Endothelial cell of umbilical vein (primary cell): ENCODE measurements around the gene SLC45A2. TPM values are rescaled to one million over a fixed set of nuclear protein-coding genes. Genes with fewer than 3 reads are reported as not detected.

Experiments
- BruUV-seq: library from RNA; stranded (reverse); fragments of 400-500 nt; replicated peaks from 2 replicates; lab custom pipeline; 2021; lab: Mats Ljungman, UMichigan
- CTCF ChIA-PET: fragments of 300-600, 350-600 bp; sonication (Branson Sonifier 250); formaldehyde crosslinking; loops from one replicate; lab custom pipeline; 2021; ENCODE audit warnings: antibody characterized with exemption, inconsistent platforms; lab: Charles Lee
- POLR2A ChIA-PET: fragments of 300-600, 350-600 bp; sonication (Branson Sonifier 250); formaldehyde crosslinking; loops from one replicate; lab custom pipeline; 2021; ENCODE audit warnings: antibody characterized with exemption, inconsistent platforms; lab: Charles Lee
- DNase-seq: peaks from one replicate; pipeline ENCODE4 v3.0.0-alpha.2; 2011; ENCODE audit warnings: low read depth, low spot score
- FAIRE-seq: peaks from 2 replicates; lab custom pipeline; 2011; peaks lifted over from hg19 to GRCh38; lab: Jason Lieb, UNC
- H2AFZ ChIP-seq: 2 replicates; pipeline ENCODE4 v1.6.0; 2012; ENCODE audit warnings: low read depth, low read length, control low read depth, inconsistent platforms
- H3K27ac ChIP-seq: 2 replicates; pipeline ENCODE4 v1.5.1; 2011; ENCODE audit warnings: low read depth, mild to moderate bottlenecking, control low read depth, low read length, moderate library complexity; ENCODE audit not compliant: insufficient read depth
- H3K27me3 ChIP-seq, 2 experiments: 2 replicates each; pipeline versions ENCODE4 v1.6.0 to v1.6.1; 2011; ENCODE audit warnings: low read length in 2 of 2, mixed read lengths in 1 of 2; ENCODE audit not compliant: control insufficient read depth in 2 of 2, insufficient read depth in 2 of 2
- H3K36me3 ChIP-seq, 2 experiments: 2 replicates in 1 of 2; 3 replicates in 1 of 2; pipeline ENCODE4 v1.5.1; 2011; ENCODE audit warnings: low read length in 2 of 2, mild to moderate bottlenecking in 1 of 2, moderate library complexity in 1 of 2; ENCODE audit not compliant: control insufficient read depth in 2 of 2, insufficient read depth in 2 of 2; ENCODE audit errors: extremely low read depth in 1 of 2
- H3K4me1 ChIP-seq: 3 replicates; pipeline ENCODE4 v1.5.1; 2011; ENCODE audit warnings: mild to moderate bottlenecking, low read length; ENCODE audit not compliant: control insufficient read depth, insufficient read depth; ENCODE audit errors: extremely low read depth
- H3K4me2 ChIP-seq: 2 replicates; pipeline ENCODE4 v1.6.1; 2011; ENCODE audit warnings: low read length, control low read depth, mixed read lengths; ENCODE audit not compliant: insufficient read depth
- H3K4me3 ChIP-seq, 3 experiments: fragments of 200-600 bp in 1 of 3; sonication (generic), shearing (Covaris generic) in 1 of 3; replicated peaks in 1 of 3; 2 replicates each; pipeline ENCODE4 v1.5.1; 2011 to 2016; ENCODE audit warnings: control low read depth in 3 of 3, low read length in 3 of 3, mild to moderate bottlenecking in 2 of 3, inconsistent platforms in 1 of 3, low read depth in 1 of 3, moderate library complexity in 1 of 3; ENCODE audit not compliant: insufficient read depth in 1 of 3
- H3K79me2 ChIP-seq: 2 replicates; pipeline ENCODE4 v1.6.0; 2012; ENCODE audit warnings: low read length, inconsistent platforms; ENCODE audit not compliant: control insufficient read depth, insufficient read depth
- H3K9ac ChIP-seq: replicated peaks from 2 replicates; pipeline ENCODE3; 2011; ENCODE audit warnings: low read length, control low read depth; ENCODE audit not compliant: insufficient read depth; ENCODE audit errors: extremely low read depth
- H3K9me1 ChIP-seq: replicated peaks from 3 replicates; pipeline ENCODE4 v1.6.0; 2011; ENCODE audit warnings: mild to moderate bottlenecking, low read length; ENCODE audit not compliant: control insufficient read depth, insufficient read depth; ENCODE audit errors: extremely low read depth
- H3K9me3 ChIP-seq: replicated peaks from 2 replicates; pipeline ENCODE4 v1.5.1; 2012; ENCODE audit warnings: low read length, inconsistent platforms; ENCODE audit not compliant: control insufficient read depth, insufficient read depth
- H4K20me1 ChIP-seq: replicated peaks from 2 replicates; pipeline ENCODE3; 2011; ENCODE audit warnings: mild to moderate bottlenecking, low read length; ENCODE audit not compliant: control insufficient read depth, insufficient read depth; ENCODE audit errors: extremely low read depth
- CTCF ChIP-seq, 2 donors: IDR thresholded peaks; 1 replicate in 1 of 2; 2 replicates in 1 of 2; pipeline ENCODE4 v1.5.1; 2011; ENCODE audit warnings: low read length in 2 of 2, mild to moderate bottlenecking in 2 of 2, moderate library complexity in 2 of 2, control low read depth in 1 of 2, inconsistent platforms in 1 of 2, low read depth in 1 of 2; ENCODE audit not compliant: insufficient read depth in 1 of 2; ENCODE audit errors: extremely low read depth in 1 of 2
- EZH2 ChIP-seq: IDR thresholded peaks from 2 replicates; pipeline ENCODE4 v1.6.1; 2012; ENCODE audit warnings: borderline replicate concordance, low read depth, mild to moderate bottlenecking, moderate library complexity, low read length, inconsistent platforms; ENCODE audit not compliant: severe bottlenecking
- FOS ChIP-seq: IDR thresholded peaks from 2 replicates; pipeline ENCODE4 v1.6.1; 2011; ENCODE audit warnings: mild to moderate bottlenecking, low read length, moderate library complexity, borderline replicate concordance; ENCODE audit not compliant: insufficient read depth
- GATA2 ChIP-seq: IDR thresholded peaks from 2 replicates; pipeline ENCODE4 v1.7.0; 2011; ENCODE audit warnings: low read depth, mild to moderate bottlenecking, moderate library complexity, mixed read lengths, low read length; ENCODE audit not compliant: insufficient read length, insufficient read depth
- JUN ChIP-seq: IDR thresholded peaks from 2 replicates; pipeline ENCODE4 v1.6.1; 2011; ENCODE audit warnings: borderline replicate concordance, low read depth; ENCODE audit not compliant: insufficient read length, insufficient read depth
- MYC ChIP-seq: IDR thresholded peaks from one replicate; pipeline ENCODE4 v1.6.1; 2011; ENCODE audit warnings: mild to moderate bottlenecking, low read depth, low read length
- POLR2A ChIP-seq: IDR thresholded peaks from 2 replicates; pipeline ENCODE4 v1.6.1; 2012; ENCODE audit warnings: low read depth, mild to moderate bottlenecking, control low read depth, low read length
- POLR2AphosphoS5 ChIP-seq: IDR thresholded peaks from 2 replicates; pipeline ENCODE4 v1.6.1; 2012; ENCODE audit warnings: low read depth, mild to moderate bottlenecking, control low read depth, low read length, moderate library complexity; ENCODE audit not compliant: insufficient read depth
- dilution Hi-C: fragments of 300-500 bp; cut with MboI; formaldehyde crosslinking; loops from one replicate; pipeline ENCODE4 v1.15.0; 2019; ENCODE audit warnings: low sequenced_read_pairs; ENCODE audit not compliant: extremely low pct_ligation_motif_present
- intact Hi-C: fragments of 100-400 bp; cut with micrococcal nuclease; formaldehyde crosslinking; loops from one replicate; pipeline ENCODE4 v1.10.0; 2022
- polyA plus RNA-seq, 4 experiments: library from polyadenylated mRNA; depleted of rRNA in 3 of 4; stranded (reverse) in 3 of 4; unstranded in 1 of 4; fragments of >200 nt; gene quantifications; 2 replicates each; pipeline versions ENCODE4 v1.2.1 to v1.2.3, GENCODE V29; 2011 to 2012; ENCODE audit warnings: missing spikeins in 1 of 4
- total RNA-seq: library from RNA; stranded (reverse); gene quantifications from 2 replicates; pipeline ENCODE4 v1.2.3, GENCODE V29; 2021
- TF ChIP-seq, protein P1 (sequence below): IDR thresholded peaks from 2 replicates; pipeline ENCODE4 v1.6.1; 2011; ENCODE audit not compliant: insufficient read depth, insufficient read length

Gene SLC45A2
- total and polyA plus RNA-seq, 2 donors (not counting 3 experiments of a cell fraction or from before 2014, with no cell fraction given), result not detected

- Histone ChIP-seq H3K4me1 (no peaks in the 10 kb centered on the region), H3K4me3 (no peak overlapping the region), H3K36me3 (peaks cover 0 to 5% of the 10 kb centered on the region in 2 experiments), H3K79me2 (no peaks in the 10 kb centered on the region), H2AFZ (no peak overlapping the region), H3K9ac (no peak overlapping the region), H3K9me3 (no peaks in the 10 kb centered on the region), H3K9me1 (no peaks in the 10 kb centered on the region), H3K4me2 (no peak overlapping the region), H4K20me1 (no peaks in the 10 kb centered on the region), H3K27me3 (no peaks in the 10 kb centered on the region), H3K27ac (no peak overlapping the region)
- CTCF ChIA-PET, result interaction anchor here (0.8 kb wide), 1 partner anchor 11 kb away, joined by 3 read pairs; no protein-coding TSS in a partner anchor
- intact Hi-C loops, result no loop called here
- DNase-seq (no peak), FAIRE-seq (no peak)
- TF ChIP-seq, protein P1, sequence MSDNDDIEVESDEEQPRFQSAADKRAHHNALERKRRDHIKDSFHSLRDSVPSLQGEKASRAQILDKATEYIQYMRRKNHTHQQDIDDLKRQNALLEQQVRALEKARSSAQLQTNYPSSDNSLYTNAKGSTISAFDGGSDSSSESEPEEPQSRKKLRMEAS, result no peak
- TF ChIP-seq JUN (no peak), POLR2AphosphoS5 (no peak), GATA2 (no peak), CTCF (IDR thresholded peaks at IDR 0.05; ENCODE audit: extremely low read depth in 1 of 2, insufficient read depth in 1 of 2, low read depth in 1 of 2, low read length in 2 of 2) (no peak), EZH2 (no peak), FOS (no peak), MYC (no peak), POLR2A (no peak)
- POLR2A ChIA-PET, result no interaction called here
- dilution Hi-C loops, result no loop called here
- no TSS peak for BruUV-seq
Observed at GRCh38 chr5:34001241-34001841, 16.8 kb upstream of the SLC45A2 start.
